ENCODE measurements around the gene KLHL29. TPM values are rescaled to one million over a fixed set of nuclear protein-coding genes. Genes with fewer than 3 reads are reported as not detected.
A peak's percentile ranks its signal among the peaks of the same experiment; 100 is the strongest.

The KLHL29 gene
- total and polyA plus RNA-seq, 2 experiments from 2014 or later = 5.6 to 11.0 TPM

DNA sequence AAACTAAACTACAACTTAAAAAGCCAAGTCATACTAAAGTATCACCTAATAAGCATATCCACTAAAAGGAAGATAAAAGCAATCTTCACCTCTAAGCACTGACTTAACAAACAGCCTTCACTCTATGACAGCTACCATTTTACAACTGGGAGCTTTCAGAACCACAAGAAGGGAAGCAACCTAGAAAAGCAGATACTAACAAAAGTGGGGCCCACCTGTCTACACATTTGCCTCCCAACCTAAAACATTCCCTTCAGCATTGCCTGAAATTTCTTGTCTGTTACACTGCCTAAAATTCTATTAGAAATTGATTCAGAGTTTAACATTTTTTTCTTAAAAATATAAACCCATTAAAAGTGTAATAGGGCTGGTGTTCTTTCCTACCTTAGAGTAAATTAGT lies 370.0 kb downstream of the KLHL29 start:
- Histone ChIP-seq H3K4me3 (no peak overlapping the region), H3K27ac (peak overlapping the region; percentile 78), H3K27me3 (no peaks in the 10 kb centered on the region), H3K4me1 (ENCODE audit: low read depth) (peaks cover 48% of the 10 kb centered on the region), H3K36me3 (peaks cover 8% of the 10 kb centered on the region), H3K9me3 (ENCODE audit: low read depth) (no peaks in the 10 kb centered on the region)
- DNase-seq (ENCODE audit: low read depth in 1 of 2, low spot score in 1 of 2) = no peak
- TF ChIP-seq, protein P1, sequence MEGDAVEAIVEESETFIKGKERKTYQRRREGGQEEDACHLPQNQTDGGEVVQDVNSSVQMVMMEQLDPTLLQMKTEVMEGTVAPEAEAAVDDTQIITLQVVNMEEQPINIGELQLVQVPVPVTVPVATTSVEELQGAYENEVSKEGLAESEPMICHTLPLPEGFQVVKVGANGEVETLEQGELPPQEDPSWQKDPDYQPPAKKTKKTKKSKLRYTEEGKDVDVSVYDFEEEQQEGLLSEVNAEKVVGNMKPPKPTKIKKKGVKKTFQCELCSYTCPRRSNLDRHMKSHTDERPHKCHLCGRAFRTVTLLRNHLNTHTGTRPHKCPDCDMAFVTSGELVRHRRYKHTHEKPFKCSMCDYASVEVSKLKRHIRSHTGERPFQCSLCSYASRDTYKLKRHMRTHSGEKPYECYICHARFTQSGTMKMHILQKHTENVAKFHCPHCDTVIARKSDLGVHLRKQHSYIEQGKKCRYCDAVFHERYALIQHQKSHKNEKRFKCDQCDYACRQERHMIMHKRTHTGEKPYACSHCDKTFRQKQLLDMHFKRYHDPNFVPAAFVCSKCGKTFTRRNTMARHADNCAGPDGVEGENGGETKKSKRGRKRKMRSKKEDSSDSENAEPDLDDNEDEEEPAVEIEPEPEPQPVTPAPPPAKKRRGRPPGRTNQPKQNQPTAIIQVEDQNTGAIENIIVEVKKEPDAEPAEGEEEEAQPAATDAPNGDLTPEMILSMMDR (IDR thresholded peaks at IDR 0.05; ENCODE audit: low read depth, low read length) = no peak

DNA sequence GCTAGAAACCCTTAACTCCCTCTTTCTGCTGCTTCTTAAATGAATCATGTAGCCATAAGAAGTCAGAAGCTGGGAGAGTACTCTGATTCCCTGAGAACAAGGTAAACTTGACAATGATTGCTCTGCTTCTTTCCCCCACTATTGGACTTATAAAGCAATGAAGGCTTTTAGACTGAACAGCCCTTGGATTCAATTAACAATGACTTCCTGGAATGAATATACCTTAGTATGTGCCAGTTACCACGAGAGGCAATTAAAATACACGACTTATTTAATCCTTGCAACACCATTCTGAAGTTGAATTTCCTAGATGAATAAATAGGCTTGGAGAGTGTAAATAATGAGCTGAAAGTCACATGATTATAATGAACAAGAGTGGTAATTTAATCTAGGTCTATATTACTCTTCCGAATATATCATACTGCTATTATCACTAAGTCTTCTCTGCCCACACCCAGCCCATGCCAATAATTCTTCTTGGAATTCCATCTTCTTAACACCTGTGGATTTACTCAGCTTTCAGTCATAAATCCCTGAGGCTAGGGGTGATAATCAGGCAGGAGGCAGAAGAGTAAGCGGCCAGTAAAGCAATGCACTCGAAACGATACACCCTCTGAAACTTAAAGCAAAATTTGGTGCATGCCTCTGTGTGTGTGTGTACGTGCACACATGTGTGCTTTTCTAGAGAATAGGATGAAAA lies 371.8 kb downstream of the KLHL29 start:
- TF ChIP-seq, protein P1 (IDR thresholded peaks at IDR 0.05; ENCODE audit: low read depth, low read length) = no peak
- Histone ChIP-seq H3K4me3 (no peak overlapping the region), H3K36me3 (peaks cover 9% of the 10 kb centered on the region), H3K27ac (no peak overlapping the region), H3K4me1 (ENCODE audit: low read depth) (peaks cover 46% of the 10 kb centered on the region), H3K27me3 (no peaks in the 10 kb centered on the region), H3K9me3 (ENCODE audit: low read depth) (no peaks in the 10 kb centered on the region)
- no peak for DNase-seq (ENCODE audit: low read depth in 1 of 2, low spot score in 1 of 2)

DNA sequence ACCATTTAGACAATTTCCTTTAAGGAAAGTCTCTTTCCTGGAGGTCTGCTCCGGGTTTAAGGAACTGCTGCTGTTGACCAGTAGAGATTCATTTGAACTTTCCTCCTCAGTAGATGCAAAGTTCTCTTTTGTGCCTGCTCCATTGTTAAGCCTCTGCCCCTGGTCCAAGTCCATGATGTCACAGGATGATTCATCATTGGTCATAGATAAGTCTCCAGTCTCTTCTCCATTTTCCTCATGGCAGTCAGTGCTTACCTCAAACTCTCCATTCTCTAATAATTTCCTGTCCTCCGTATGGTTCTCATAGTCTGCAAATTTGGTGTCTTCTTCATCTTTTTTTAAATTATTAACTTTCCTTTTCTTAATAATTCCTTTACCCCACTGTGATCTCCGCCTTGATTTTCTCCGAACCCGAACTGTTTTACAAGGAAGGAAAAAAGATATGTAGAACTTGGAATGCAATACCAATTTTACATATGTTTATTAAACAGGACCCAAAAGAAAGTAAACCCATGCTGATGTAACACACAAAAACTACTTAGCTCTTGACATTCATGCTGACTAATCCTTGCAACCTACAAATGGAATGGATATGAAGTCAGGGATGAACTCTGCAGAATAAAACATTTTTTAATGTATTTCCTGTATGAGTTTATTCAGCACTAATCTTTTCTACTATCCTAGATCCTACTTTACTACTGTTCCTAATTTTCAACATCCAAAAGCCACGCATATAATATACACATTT lies 372.9 kb downstream of the KLHL29 start:
- no peak overlapping the region for H3K4me3 ChIP-seq
- H3K36me3 ChIP-seq = peaks cover 9% of the 10 kb centered on the region
- H3K27ac ChIP-seq = no peak overlapping the region
- DNase-seq (ENCODE audit: low read depth in 1 of 2, low spot score in 1 of 2) = peak in 1 of 2 donors; percentile 81
- no peaks in the 10 kb centered on the region for H3K9me3 ChIP-seq (ENCODE audit: low read depth)
- H3K4me1 ChIP-seq (ENCODE audit: low read depth) = peaks cover 35% of the 10 kb centered on the region
- TF ChIP-seq, protein P1 (IDR thresholded peaks at IDR 0.05; ENCODE audit: low read depth, low read length) = no peak
- H3K27me3 ChIP-seq = no peaks in the 10 kb centered on the region
